ENCODE data around the gene THOC7. TPM values are rescaled to one million over a fixed set of nuclear protein-coding genes. Genes with fewer than 3 reads are reported as not detected.

Gene THOC7
- total RNA-seq, 1 donor from 2014 or later = 61.6 TPM

- Mint-ChIP-seq H3K4me1 (ENCODE audit: low read depth, unreplicated experiment) (no peaks in the 10 kb centered on the region), H3K4me3 (ENCODE audit: unreplicated experiment) (no peak overlapping the region), H3K27ac (ENCODE audit: unreplicated experiment) (no peak overlapping the region), H3K9me3 (ENCODE audit: unreplicated experiment) (no peaks in the 10 kb centered on the region), H3K27me3 (ENCODE audit: low read depth, unreplicated experiment) (no peaks in the 10 kb centered on the region), H3K36me3 (ENCODE audit: low read depth, unreplicated experiment) (peaks cover 9% of the 10 kb centered on the region)
- Histone ChIP-seq H4K20me1 (ENCODE audit: insufficient read depth, low read length) (no peaks in the 10 kb centered on the region), H3K27me3 (ENCODE audit: insufficient read depth, low read length) (no peaks in the 10 kb centered on the region), H3K9ac (ENCODE audit: low read length) (no peak overlapping the region), H3K79me2 (ENCODE audit: insufficient read depth, low read length) (no peaks in the 10 kb centered on the region), H3K27ac (ENCODE audit: low read depth, low read length) (no peak overlapping the region), H3K9me3 (ENCODE audit: insufficient read depth, low read depth, low read length) (no peaks in the 10 kb centered on the region), H3K4me2 (ENCODE audit: low read length) (no peak overlapping the region), H2AFZ (ENCODE audit: low read depth, low read length) (no peak overlapping the region), H3K36me3 (ENCODE audit: insufficient read depth, low read length) (peaks cover 15% of the 10 kb centered on the region), H3K4me1 (ENCODE audit: insufficient read depth, low read length) (no peaks in the 10 kb centered on the region), H3K4me3 (ENCODE audit: insufficient read depth, low read depth, low read length) (no peak overlapping the region)
- FAIRE-seq (no peak), DNase-seq (ENCODE audit: low read depth) (no peak)
- TF ChIP-seq CTCF (IDR thresholded peaks at IDR 0.05; ENCODE audit: insufficient read depth, low read depth, low read length) (no peak), EZH2 (IDR thresholded peaks at IDR 0.05; ENCODE audit: insufficient read depth, low read length) (no peak)
Observed at GRCh38 chr3:63832395-63832794, 31.2 kb downstream of the THOC7 start.

GRCh38 chr3:63830526-63830925 is 33.1 kb downstream of the THOC7 start:
- H3K9me3 ChIP-seq (ENCODE audit: insufficient read depth, low read depth, low read length) = no peaks in the 10 kb centered on the region
- no peak overlapping the region for H3K27ac Mint-ChIP-seq (ENCODE audit: unreplicated experiment)
- no peaks in the 10 kb centered on the region for H4K20me1 ChIP-seq (ENCODE audit: insufficient read depth, low read length)
- no peak overlapping the region for H3K4me3 ChIP-seq (ENCODE audit: insufficient read depth, low read depth, low read length)
- no peak for DNase-seq (ENCODE audit: low read depth)
- no peaks in the 10 kb centered on the region for H3K27me3 ChIP-seq (ENCODE audit: insufficient read depth, low read length)
- no peak overlapping the region for H2AFZ ChIP-seq (ENCODE audit: low read depth, low read length)
- H3K36me3 Mint-ChIP-seq (ENCODE audit: low read depth, unreplicated experiment) = peaks cover 12% of the 10 kb centered on the region
- H3K4me1 ChIP-seq (ENCODE audit: insufficient read depth, low read length) = no peaks in the 10 kb centered on the region
- H3K27ac ChIP-seq (ENCODE audit: low read depth, low read length) = no peak overlapping the region
- no peaks in the 10 kb centered on the region for H3K9me3 Mint-ChIP-seq (ENCODE audit: unreplicated experiment)
- no peak overlapping the region for H3K4me3 Mint-ChIP-seq (ENCODE audit: unreplicated experiment)
- TF ChIP-seq EZH2 (IDR thresholded peaks at IDR 0.05; ENCODE audit: insufficient read depth, low read length) = no peak
- TF ChIP-seq CTCF (IDR thresholded peaks at IDR 0.05; ENCODE audit: insufficient read depth, low read depth, low read length) = no peak
- H3K4me1 Mint-ChIP-seq (ENCODE audit: low read depth, unreplicated experiment) = no peaks in the 10 kb centered on the region
- H3K27me3 Mint-ChIP-seq (ENCODE audit: low read depth, unreplicated experiment) = no peaks in the 10 kb centered on the region
- H3K4me2 ChIP-seq (ENCODE audit: low read length) = no peak overlapping the region
- FAIRE-seq = no peak
- H3K9ac ChIP-seq (ENCODE audit: low read length) = no peak overlapping the region
- H3K36me3 ChIP-seq (ENCODE audit: insufficient read depth, low read length) = peaks cover 12% of the 10 kb centered on the region
- no peaks in the 10 kb centered on the region for H3K79me2 ChIP-seq (ENCODE audit: insufficient read depth, low read length)

GRCh38 chr3:63824309-63824708 is 39.3 kb downstream of the THOC7 start:
- Mint-ChIP-seq H3K27ac (ENCODE audit: unreplicated experiment) (no peak overlapping the region), H3K36me3 (ENCODE audit: low read depth, unreplicated experiment) (peaks cover 6% of the 10 kb centered on the region), H3K4me3 (ENCODE audit: unreplicated experiment) (no peak overlapping the region), H3K27me3 (ENCODE audit: low read depth, unreplicated experiment) (no peaks in the 10 kb centered on the region), H3K4me1 (ENCODE audit: low read depth, unreplicated experiment) (peaks cover 6% of the 10 kb centered on the region), H3K9me3 (ENCODE audit: unreplicated experiment) (no peaks in the 10 kb centered on the region)
- Histone ChIP-seq H3K9me3 (ENCODE audit: insufficient read depth, low read depth, low read length) (no peaks in the 10 kb centered on the region), H4K20me1 (ENCODE audit: insufficient read depth, low read length) (no peaks in the 10 kb centered on the region), H3K79me2 (ENCODE audit: insufficient read depth, low read length) (no peaks in the 10 kb centered on the region), H3K27ac (ENCODE audit: low read depth, low read length) (no peak overlapping the region), H3K9ac (ENCODE audit: low read length) (no peak overlapping the region), H3K27me3 (ENCODE audit: insufficient read depth, low read length) (no peaks in the 10 kb centered on the region), H3K4me1 (ENCODE audit: insufficient read depth, low read length) (peaks cover 7% of the 10 kb centered on the region), H2AFZ (ENCODE audit: low read depth, low read length) (no peak overlapping the region), H3K36me3 (ENCODE audit: insufficient read depth, low read length) (no peaks in the 10 kb centered on the region), H3K4me3 (ENCODE audit: insufficient read depth, low read depth, low read length) (no peak overlapping the region), H3K4me2 (ENCODE audit: low read length) (peak overlapping the region; percentile 28)
- DNase-seq (ENCODE audit: low read depth) (peak; percentile 76), FAIRE-seq (peak; percentile 13)
- no peak for TF ChIP-seq CTCF (IDR thresholded peaks at IDR 0.05; ENCODE audit: insufficient read depth, low read depth, low read length)
- TF ChIP-seq EZH2 (IDR thresholded peaks at IDR 0.05; ENCODE audit: insufficient read depth, low read length) = no peak

Data from astrocyte (in vitro differentiated cells and primary cell).